Loucy (cell line): ENCODE data around the gene RNF169.
"Not testable (repeated sequence)": the region's sequence is repeated elsewhere in the genome, so short reads cannot be mapped to it uniquely, and the experiment has no call there.

Source experiments
- H2AFZ ChIP-seq: fragments of 200-600 bp; sonication (generic); 2 replicates; pipeline ENCODE4 v1.6.0; 2016; ENCODE audit warnings: antibody characterized with exemption, mild to moderate bottlenecking, low read length, moderate library complexity
- H3F3A ChIP-seq: fragments of 200-600 bp; 2 replicates; pipeline ENCODE4 v1.6.0; 2016; ENCODE audit warnings: antibody characterized with exemption, low read depth, mild to moderate bottlenecking
- H3K27me3 ChIP-seq: fragments of 200-600 bp; sonication (generic); 2 replicates; pipeline ENCODE4 v1.6.1; 2014; ENCODE audit warnings: low read length, mild to moderate bottlenecking; ENCODE audit not compliant: insufficient read depth, poor library complexity, severe bottlenecking
- H3K36me3 ChIP-seq: fragments of 200-600 bp; sonication (generic); 2 replicates; pipeline ENCODE4 v1.6.1; 2016; ENCODE audit warnings: low read length; ENCODE audit not compliant: insufficient read depth
- H3K4me1 ChIP-seq: fragments of 200-600 bp; sonication (generic); 2 replicates; pipeline ENCODE4 v1.5.1; 2014; ENCODE audit warnings: low read length, mild to moderate bottlenecking; ENCODE audit not compliant: insufficient read depth, poor library complexity, severe bottlenecking
- H3K4me2 ChIP-seq: fragments of 200-600 bp; sonication (generic); 2 replicates; pipeline ENCODE4 v1.6.0; 2014; ENCODE audit warnings: antibody characterized with exemption, low read length, low read depth, mild to moderate bottlenecking; ENCODE audit not compliant: poor library complexity, severe bottlenecking
- H3K4me3 ChIP-seq: fragments of 200-600 bp; sonication (generic); 2 replicates; pipeline ENCODE4 v1.5.1; 2014; ENCODE audit warnings: low read length, mild to moderate bottlenecking, mixed read lengths; ENCODE audit not compliant: poor library complexity, severe bottlenecking
- H3K79me2 ChIP-seq: fragments of 200-600 bp; sonication (generic); 2 replicates; pipeline ENCODE4 v1.6.1; 2014; ENCODE audit warnings: low read length; ENCODE audit not compliant: insufficient read depth
- H3K9ac ChIP-seq: fragments of 200-600 bp; sonication (generic); 2 replicates; pipeline ENCODE4 v1.6.0; 2014; ENCODE audit warnings: mild to moderate bottlenecking, low read depth, low read length, moderate library complexity; ENCODE audit not compliant: poor library complexity, severe bottlenecking
- H3K9me2 ChIP-seq: fragments of 200-600 bp; sonication (generic); replicated peaks from 2 replicates; pipeline ENCODE4 v1.6.1; 2016; ENCODE audit warnings: low read depth, low read length, mixed read lengths
- H3K9me3 ChIP-seq: fragments of 200-600 bp; sonication (generic); 2 replicates; pipeline ENCODE4 v1.6.1; 2014; ENCODE audit warnings: mild to moderate bottlenecking, antibody characterized with exemption, low read length, low read depth; ENCODE audit not compliant: insufficient read depth
- H4K20me1 ChIP-seq: fragments of 200-600 bp; sonication (generic); 2 replicates; pipeline ENCODE4 v1.6.0; 2014; ENCODE audit warnings: antibody characterized with exemption, low read length, mild to moderate bottlenecking; ENCODE audit not compliant: insufficient read depth, poor library complexity, severe bottlenecking
- CTCF ChIP-seq: fragments of 200-600 bp; sonication (generic); conservative IDR thresholded peaks from 2 replicates; pipeline ENCODE4 v1.5.1; 2014; ENCODE audit warnings: mild to moderate bottlenecking, antibody characterized with exemption, low read length
- EZH2phosphoT487 ChIP-seq: fragments of 200-600 bp; IDR thresholded peaks from 2 replicates; pipeline ENCODE4 v1.6.1; 2018; ENCODE audit warnings: antibody characterized with exemption, mild to moderate bottlenecking, moderate library complexity, borderline replicate concordance

The RNF169 gene

GRCh38 chr11:74820763-74821162 is 72.1 kb downstream of the RNF169 start:
- H3K4me1 ChIP-seq: peaks cover 36% of the 10 kb centered on the region
- H3K4me2 ChIP-seq: no peak overlapping the region
- H3F3A ChIP-seq: no peaks in the 10 kb centered on the region
- no peak overlapping the region for H3K4me3 ChIP-seq
- peaks cover 68% of the 10 kb centered on the region for H3K36me3 ChIP-seq
- H4K20me1 ChIP-seq: no peaks in the 10 kb centered on the region
- no peaks in the 10 kb centered on the region for H3K79me2 ChIP-seq
- no peak overlapping the region for H3K9ac ChIP-seq
- no peaks in the 10 kb centered on the region for H3K9me2 ChIP-seq
- peaks cover 20% of the 10 kb centered on the region for H3K9me3 ChIP-seq
- no peak overlapping the region for H2AFZ ChIP-seq
- H3K27me3 ChIP-seq: no peaks in the 10 kb centered on the region
- TF ChIP-seq CTCF (no peak), EZH2phosphoT487 (no peak)

DNA sequence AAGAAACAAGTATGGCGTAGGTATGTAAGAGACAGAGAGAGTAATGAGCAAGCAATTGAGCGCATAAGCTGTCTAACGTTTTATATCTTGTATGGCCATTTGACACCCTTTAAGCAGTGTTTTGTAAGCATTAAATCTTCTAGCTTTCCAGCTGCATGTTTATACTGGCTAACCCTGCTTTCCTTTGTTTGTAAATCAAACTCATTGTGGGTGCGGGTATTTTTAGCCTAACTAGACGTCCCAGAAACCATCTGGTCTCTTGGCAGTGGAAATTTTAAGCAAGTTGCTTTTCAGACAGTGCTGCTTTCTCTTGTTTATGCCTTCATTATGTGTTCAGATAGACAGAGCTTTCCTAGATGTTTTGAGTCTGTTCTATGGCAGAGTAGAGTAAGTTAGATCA is 73.5 kb downstream of the RNF169 start:
- Histone ChIP-seq H3K9me3 (peaks cover 28% of the 10 kb centered on the region), H4K20me1 (no peaks in the 10 kb centered on the region), H2AFZ (no peak overlapping the region), H3K9me2 (no peaks in the 10 kb centered on the region), H3K4me2 (no peak overlapping the region), H3K79me2 (no peaks in the 10 kb centered on the region), H3F3A (no peaks in the 10 kb centered on the region), H3K36me3 (peaks cover 82% of the 10 kb centered on the region), H3K4me3 (no peak overlapping the region), H3K9ac (no peak overlapping the region), H3K27me3 (no peaks in the 10 kb centered on the region), H3K4me1 (peaks cover 28% of the 10 kb centered on the region)
- no peak for TF ChIP-seq CTCF
- TF ChIP-seq EZH2phosphoT487: no peak

- peaks cover 30% of the 10 kb centered on the region for H3K9me3 ChIP-seq
- no peak overlapping the region for H3K4me2 ChIP-seq
- no peak overlapping the region for H3K4me3 ChIP-seq
- no peaks in the 10 kb centered on the region for H3K9me2 ChIP-seq
- H2AFZ ChIP-seq: no peak overlapping the region
- no peak overlapping the region for H3K9ac ChIP-seq
- peaks cover 8% of the 10 kb centered on the region for H3K4me1 ChIP-seq
- no peak for TF ChIP-seq EZH2phosphoT487
- no peak for TF ChIP-seq CTCF
- H4K20me1 ChIP-seq: no peaks in the 10 kb centered on the region
- H3K79me2 ChIP-seq: no peaks in the 10 kb centered on the region
- H3K27me3 ChIP-seq: no peaks in the 10 kb centered on the region
- H3K36me3 ChIP-seq: peaks cover 82% of the 10 kb centered on the region
- H3F3A ChIP-seq: no peaks in the 10 kb centered on the region
These were observed 75.8 kb downstream of the RNF169 start for GRCh38 chr11:74824285-74824982.

DNA sequence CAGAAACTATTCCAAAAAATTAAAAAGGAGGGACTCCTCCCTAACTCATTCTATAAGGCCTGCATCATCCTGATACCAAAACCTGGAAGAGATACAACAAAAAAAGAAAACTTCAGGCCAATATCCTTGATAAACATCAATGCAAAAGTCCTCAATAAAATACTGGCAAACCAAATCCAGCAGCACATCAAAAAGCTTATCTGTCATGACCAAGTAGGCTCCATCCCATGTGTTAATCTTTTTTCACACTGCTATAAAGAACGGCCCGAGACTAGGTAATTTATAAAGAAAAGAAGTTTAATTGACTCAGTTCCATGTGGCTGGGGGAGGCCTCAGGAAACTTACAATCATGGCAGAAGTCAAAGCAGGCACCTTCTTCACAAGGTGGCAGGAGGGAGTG is 76.9 kb downstream of the RNF169 start:
- H3K36me3 ChIP-seq: peaks cover 72% of the 10 kb centered on the region

More for the DNA sequence above, 76.9 kb downstream of the RNF169 start:
- peaks cover 30% of the 10 kb centered on the region for H3K9me3 ChIP-seq
- not testable (repeated sequence) for H3K4me1 ChIP-seq, H2AFZ ChIP-seq, H3K4me3 ChIP-seq, H3K4me2 ChIP-seq, H4K20me1 ChIP-seq, H3K27me3 ChIP-seq, H3K9me2 ChIP-seq, H3K79me2 ChIP-seq, H3K9ac ChIP-seq, H3F3A ChIP-seq
